H1 (cell line): Measurements from ENCODE around the gene JUP. TPM values are rescaled to one million over a fixed set of nuclear protein-coding genes. Genes with fewer than 3 reads are reported as not detected.

Source experiments
- CHD1 ChIP-seq: IDR thresholded peaks from 2 replicates; pipeline ENCODE4 v1.6.1; 2012; ENCODE audit warnings: low read depth, low read length, improper control_type of control experiment
- JUND ChIP-seq: IDR thresholded peaks from 2 replicates; pipeline ENCODE4 v1.6.1; 2011; ENCODE audit warnings: mild to moderate bottlenecking, improper control_type of control experiment, low read length
- NANOG ChIP-seq: IDR thresholded peaks from 2 replicates; pipeline ENCODE4 v1.6.1; 2011; ENCODE audit warnings: low read length, low read depth, mild to moderate bottlenecking, inconsistent platforms; ENCODE audit not compliant: insufficient read depth, poor library complexity, severe bottlenecking
- polyA plus RNA-seq, 7 experiments: library from polyadenylated mRNA; depleted of rRNA in 3 of 7; stranded (reverse) in 5 of 7; unstranded in 2 of 7; fragments of >200 nt in 5 of 7; fragments of 200-250 nt in 2 of 7; gene quantifications; 1 replicate in 5 of 7; 2 replicates in 1 of 7; 4 replicates in 1 of 7; pipeline versions ENCODE4 v1.2.1 to v1.2.3, GENCODE V29; 2011 to 2013; ENCODE audit warnings: missing spikeins in 2 of 7, mixed read lengths in 2 of 7
- total RNA-seq: library from RNA; stranded (reverse); fragmentation: NEBNext Ultra II Directional; extraction: Animal tissue kit (Norgen Biotek cat#: 25700); gene quantifications from 2 replicates; pipeline ENCODE4 v1.2.1, GENCODE V29; 2021

The JUP gene
- total and polyA plus RNA-seq, 2 of the 8 experiments (the other 6 are each of a cell fraction or from before 2014, with no cell fraction given): 62.8 to 102 TPM

GRCh38 chr17:41707803-41708669 is 78.5 kb downstream of the JUP start (continued):
- peak; percentile 71 for TF ChIP-seq NANOG
- TF ChIP-seq JUND: no peak
- no peak for TF ChIP-seq CHD1
